Mucosa of gallbladder (tissue), 1 donor: ENCODE data around the gene TTC39A. TPM values are rescaled to one million over a fixed set of nuclear protein-coding genes. Genes with fewer than 3 reads are reported as not detected.

Experiments
- DNase-seq: peaks from one replicate; pipeline ENCODE4 v3.0.0-alpha.2; 2020; ENCODE audit warnings: low spot score
- total RNA-seq: library from RNA; stranded (reverse); gene quantifications from one replicate; pipeline ENCODE4 v1.2.1, GENCODE V29; 2021
- donor health status: DM: no; HTN: no; CAD: no.

Gene TTC39A
- total RNA-seq = 62.3 TPM

DNA sequence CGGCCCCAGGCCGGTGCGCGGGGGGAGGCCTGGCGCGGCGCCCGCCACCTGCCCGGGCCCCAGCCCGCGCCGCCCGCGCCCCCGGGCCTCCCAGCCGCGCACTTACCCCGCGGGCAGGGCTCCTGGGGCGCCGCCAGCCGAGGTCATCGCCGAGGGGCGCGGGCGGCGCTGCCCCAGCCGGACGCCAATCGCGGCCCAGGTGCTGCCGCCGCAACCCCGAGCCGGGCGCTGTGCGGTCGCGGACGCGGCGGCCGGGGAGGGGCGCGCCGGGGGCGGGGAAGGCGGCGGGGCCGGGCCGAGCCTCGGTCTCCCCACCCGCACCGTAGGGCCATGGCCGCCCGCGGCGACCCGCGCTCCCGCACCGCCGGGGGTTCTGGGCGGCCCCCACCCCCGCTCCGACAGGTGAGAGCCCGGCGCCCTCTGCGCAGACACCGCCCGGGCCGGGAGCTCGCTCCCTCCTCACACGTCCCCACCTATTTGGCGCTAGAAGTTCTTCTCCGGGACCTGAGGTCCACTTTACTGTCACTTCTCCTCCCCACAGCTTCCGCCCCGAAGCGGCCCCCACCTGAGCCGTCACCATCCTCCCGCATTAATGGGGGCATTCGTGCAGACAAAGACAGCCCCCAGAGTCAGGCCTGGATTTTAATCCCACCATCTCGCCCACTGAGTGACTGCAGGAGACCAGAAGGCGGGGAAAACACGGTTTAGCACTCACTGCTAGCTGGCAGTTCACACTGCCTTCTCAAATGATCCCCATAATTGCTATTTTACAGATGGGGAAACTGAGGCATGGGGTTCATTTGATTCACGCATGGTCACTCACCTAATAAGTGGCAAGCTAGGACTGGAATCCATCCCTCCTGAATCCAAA, at the start of gene TTC39A:
TTC39A (minus strand) TSS at position 232 of the 871 bp plus-strand sequence; CDS start at position 147, 85 bp downstream.
- no peak for DNase-seq

DNA sequence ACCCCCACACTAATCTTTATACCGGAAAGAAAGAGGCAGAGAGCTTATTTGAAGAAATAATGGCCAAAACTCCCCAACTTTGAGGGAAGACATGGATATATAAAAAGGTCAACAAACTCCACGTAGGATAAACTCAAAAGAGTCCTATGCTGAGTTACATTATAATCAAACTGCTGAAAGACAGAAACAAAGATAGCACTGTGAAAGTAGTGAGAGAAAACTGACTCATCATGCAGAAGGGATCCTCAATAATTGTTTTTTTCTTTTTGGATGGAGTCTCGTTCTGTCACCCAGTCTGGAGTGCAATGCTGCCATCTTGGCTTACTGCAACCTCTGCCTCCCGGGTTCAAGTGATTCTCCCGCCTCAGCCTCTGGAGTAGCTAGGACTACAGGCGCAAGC, 48.5 kb upstream of the TTC39A start:
- DNase-seq = no peak

DNA sequence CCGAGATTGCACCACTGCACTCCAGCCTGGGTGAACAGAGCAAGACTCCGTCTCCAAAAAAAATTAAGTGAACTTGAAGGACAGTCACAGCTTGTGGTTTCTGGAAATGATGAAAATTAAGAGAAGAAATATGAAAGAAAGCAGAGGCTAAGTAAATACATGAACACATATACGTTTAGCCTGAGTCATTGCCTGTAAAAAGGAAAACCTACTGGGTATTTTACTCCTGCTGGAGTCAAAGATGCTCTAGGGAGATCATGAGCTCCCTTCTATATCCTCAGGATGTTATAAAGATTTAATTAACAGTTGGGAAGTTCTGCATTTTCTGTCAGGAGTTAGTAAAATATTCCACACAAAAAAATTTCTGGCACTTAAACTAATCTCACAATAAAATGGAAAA, 43.5 kb upstream of the TTC39A start:
- DNase-seq = no peak

DNA sequence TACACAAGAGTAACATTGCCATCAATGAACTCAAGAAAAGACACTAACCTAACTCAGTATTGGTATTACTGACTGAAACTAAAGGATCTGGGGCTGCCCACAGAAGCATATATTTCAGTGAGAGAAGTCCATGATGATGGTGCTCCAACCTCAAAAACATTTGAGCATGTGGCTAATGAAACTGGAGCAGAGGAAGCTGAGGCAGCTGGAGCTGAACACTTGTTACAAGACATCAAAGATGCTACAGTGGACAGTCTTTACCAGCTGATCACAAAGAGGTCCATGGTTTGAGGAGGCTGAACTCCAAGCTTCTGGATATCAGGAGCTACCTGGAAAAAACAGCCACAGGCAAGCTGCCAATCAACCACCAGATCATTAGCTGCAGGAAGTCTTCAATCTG, 42.2 kb upstream of the TTC39A start:
- DNase-seq = no peak

DNA sequence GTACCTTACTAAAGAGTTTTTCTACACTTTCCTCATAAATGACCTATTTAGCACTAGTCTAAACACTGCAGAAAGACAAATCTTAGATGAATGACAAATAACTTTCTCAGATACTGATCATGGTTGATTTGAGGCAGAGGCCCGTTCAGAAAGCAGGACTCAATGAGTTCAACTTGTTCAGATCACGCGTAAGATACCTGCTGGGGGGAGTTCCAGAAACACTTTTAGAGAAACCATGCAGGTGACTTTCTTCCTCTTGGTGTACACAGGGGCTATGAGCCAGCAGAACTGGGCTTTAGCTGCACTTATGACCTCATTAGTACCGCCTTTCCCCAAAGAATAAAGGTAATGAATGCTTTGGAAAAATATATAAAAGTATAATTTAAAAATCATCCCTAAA, 38.8 kb upstream of the TTC39A start:
- DNase-seq = no peak

DNA sequence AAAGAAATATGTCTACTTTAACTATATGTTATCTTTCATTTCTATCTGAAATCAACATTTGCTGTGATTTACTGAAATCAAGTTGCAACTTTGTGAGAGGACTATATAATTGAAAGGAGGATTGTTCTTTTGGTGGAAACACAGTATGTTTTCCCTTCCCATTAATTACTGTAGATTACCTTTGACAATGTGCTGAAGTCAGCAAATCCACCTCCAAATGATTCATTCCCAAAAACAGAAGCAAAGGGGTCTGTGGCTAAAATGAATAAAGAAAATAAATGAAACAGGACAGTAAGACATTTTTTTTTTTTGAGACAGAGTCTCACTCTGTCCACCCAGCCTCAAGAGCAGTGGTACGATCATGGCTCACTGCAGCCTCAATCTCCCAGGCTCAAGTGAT, 35.4 kb upstream of the TTC39A start:
- no peak for DNase-seq

DNA sequence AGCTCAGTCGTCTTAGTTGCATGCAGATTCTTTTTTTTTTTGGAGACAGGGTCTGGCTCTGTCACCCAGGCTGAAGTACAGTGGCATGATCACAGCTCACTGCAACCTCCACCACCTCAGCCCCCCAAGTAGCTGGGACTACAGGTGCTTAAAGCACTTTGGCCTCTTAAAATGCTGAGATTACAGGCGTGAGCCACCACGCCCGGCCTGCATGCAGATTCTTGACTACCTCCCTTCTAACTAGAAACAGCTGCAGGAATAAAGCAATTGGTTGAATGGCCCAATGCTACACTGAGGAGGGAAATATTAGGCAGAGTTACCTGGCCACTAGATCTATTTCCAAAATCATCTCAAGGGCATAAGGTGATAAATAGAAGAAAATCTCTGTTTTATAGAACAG, 29.5 kb upstream of the TTC39A start:
- no peak for DNase-seq

DNA sequence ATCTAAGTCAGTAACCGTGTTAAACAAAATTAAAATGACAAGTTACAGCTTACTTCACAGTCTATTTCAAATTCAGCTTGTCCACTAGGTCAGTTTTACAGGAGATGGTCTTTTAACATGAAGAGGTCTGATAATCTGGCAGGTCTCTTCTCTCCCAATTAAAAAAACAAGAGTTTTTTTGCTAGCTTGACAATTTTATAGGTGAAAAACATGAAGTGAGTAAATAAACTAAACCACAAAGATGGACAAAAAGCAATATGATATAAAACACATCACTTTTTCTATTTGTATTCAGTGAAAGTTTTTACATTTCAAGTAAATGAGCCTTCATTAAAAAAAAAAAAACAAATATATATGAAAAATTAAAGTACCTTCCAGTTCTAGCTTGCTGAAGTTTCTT, 25.0 kb upstream of the TTC39A start:
- no peak for DNase-seq

DNA sequence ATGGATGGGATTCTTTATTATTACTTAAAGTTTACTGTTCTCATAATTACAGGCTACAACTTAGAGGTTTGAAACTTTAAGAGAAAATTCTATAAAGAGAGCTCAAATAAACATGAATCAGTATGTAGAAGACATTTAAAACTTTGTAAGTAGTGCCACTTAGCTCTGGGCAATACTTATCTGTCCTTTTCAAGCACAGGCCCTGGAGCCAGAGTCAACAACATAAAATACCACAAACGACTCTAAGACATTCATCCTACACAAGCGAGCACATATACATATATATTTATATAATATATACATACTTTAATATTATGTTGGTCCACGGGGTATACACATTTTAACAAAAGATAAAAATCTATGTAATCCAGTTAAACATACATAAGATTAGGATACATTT, 24.1 kb upstream of the TTC39A start:
- no peak for DNase-seq

DNA sequence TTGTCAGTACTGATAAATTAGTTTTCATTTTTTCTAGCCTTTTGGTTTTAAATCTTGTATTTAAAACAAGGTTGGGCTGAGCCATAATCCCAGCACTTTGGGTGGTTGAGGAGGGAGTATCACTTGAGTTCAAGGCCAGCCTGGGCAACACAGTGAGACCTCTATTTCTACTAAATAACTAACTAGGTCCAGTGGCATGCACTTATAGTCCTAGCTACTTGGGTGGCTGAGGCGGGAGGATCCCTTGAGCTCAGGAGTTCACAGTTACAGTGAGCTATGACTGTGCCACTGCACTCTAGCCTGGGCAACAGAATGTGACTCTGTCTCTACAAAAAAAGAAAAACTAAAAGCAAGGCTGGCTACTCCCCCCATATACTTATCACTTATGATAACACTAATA, 21.5 kb upstream of the TTC39A start:
- no peak for DNase-seq

DNA sequence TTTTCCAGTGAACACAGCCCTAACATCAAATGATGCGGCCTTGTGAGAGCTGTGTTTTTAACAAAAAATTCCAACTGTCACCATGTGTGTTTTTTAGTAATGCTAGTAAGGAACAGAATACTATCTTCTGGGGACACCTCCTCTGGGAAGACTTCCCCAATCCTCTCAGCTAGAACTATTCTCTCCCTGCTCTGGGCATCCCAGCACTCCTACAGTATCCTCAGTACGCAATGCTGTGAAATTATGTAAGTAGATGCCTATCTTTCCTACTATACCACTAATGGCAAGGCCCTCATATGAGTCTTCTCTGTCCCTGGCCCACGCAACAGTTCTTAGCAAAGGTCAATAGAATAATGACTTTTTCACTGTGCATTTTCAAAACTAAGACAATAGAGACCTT, 19.5 kb upstream of the TTC39A start:
- no peak for DNase-seq

DNA sequence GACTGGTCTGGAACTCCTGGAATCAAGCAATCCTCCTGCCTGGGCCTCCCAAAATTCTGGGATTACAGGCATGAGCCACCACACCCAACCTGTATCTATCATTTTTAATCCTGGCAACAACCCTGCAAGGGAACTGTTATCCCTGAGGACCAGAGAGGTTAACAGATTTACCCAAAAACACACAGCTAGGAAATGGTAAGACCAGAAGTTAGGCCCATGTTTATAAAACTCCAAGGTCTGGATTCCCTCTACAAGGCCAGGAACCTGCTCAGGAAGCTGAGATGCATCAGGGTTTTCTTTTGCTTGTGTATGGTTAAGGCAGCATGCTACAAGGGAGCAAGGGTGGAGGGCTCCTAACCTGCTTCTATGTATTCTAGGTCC, 17.8 kb upstream of the TTC39A start:
- DNase-seq = no peak

DNA sequence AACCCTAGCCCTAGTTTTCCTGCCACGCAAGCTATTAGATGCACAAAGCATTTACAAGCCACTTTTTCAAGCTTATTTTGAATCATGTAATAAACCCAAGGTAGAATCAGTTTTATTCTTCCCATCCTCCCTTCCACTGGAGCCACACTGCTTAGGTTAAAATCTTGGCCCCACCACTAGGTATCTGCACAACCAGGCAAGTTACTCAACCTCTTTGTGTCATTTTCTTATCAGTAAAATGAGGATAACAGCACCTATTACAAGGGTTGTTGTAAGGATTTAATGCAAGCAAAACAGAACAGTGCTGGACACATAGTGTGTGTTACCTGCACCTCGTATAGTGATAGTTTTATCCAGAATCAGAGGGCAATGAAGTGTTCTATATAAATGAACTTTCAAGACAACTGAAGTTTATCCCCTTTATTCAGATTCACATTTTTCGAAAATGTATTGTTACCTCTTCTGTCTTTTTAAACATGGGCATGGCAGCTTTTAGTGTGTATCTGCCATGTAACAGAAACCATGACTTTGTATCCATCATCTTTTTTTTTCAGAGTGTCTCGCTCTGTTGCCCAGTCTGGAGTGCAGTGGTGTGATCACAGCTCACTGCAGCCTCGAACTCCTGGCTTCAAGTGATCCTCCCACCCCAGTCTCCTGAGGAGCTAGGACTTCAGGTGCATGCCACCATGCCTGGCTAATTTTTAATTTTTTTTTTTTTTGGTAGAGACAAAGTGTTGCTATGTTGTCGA, 17.2 kb upstream of the TTC39A start:
- no peak for DNase-seq

DNA sequence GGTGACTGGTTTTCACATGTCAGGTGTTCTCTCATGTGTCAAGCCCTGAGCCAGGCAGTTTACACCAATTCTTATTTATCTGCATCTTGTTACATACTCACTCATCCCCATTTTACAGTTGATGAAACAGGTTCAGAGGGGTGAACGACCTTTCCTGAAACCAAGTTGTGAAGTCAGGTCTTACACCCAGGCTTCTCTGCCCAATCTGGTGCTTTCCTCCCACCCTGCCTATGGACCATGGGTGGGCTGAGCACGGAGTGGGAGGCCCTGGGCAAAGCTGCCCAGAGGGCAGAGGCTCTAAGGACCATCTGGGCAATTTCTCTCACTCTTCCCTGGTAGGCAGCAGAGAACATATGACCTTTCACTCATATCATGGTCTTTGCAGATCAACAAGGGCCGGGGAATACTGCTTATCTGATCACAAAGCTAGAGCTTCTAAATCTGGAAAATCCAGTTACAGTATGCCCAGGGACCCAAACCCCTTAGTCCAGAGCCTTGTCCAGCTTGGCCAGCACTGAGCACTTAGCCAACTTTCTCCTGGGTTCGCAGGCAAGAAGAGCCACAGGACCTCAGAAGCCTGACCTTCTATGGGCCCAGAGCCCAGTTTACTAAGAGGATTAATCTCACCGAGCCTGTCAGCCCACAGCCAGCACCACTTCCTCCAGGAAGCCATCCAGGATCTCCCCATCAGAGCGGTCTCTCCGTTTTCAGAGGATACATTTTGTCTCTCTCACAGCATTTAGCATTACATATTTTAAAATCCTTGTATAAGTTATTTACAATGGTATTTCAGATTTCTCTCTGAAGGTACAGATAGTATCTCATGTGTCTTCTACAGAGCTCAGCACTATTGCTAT, 16.0 kb upstream of the TTC39A start:
- no peak for DNase-seq

DNA sequence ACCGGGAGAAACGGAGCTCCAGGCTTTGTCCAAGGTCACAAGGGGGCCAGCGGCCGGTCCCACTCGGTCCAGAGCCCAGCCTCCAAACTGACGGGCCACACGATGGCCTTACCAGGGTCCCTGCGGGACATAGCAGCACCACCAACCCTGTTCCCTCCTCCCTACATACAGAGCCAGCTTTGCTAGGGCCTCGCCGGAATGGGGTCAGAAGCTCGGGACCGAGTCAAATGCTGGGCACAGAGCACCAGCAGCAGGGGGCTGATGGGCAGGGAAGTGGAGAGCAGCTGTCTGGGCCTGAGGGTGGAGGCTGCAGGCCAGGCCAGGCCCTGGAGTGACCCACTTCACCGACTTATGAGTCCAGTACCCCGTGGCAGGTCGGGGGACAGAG, 14.9 kb upstream of the TTC39A start:
- no peak for DNase-seq

DNA sequence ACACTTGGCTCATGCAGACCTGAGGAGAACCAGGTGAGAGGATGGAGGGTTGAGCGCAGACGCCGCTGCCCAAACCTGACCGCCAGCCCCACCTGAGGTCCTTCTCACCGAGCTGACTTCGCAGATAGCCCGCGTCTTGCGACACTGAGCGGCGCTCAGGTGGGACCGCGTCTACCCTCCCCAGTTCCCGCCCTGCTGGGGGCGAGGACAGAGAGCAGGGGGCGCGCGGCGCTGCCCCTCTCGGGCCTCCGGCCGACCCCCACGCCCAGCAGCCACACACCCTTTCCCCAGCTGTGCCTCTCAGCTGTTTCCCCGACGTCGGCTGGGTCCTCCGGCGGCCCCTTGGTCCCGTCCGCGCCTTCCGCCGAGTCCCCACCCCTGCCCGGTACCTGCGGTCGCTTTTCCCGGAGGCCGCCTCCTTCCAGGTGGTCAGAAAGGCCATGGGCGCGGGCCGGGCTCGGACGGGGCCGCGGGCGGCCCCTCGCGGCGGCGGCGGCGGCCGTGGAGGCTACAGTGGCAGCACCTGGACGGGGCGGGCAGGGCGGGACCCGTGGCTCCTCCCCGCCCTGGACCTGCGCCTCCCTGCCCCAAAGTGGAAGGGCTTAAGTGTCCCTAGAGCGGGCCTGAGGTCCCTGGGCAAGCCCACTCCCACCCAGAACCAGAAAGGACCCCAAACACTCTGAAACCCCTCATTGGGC, 14.4 kb upstream of the TTC39A start:
- no peak for DNase-seq

DNA sequence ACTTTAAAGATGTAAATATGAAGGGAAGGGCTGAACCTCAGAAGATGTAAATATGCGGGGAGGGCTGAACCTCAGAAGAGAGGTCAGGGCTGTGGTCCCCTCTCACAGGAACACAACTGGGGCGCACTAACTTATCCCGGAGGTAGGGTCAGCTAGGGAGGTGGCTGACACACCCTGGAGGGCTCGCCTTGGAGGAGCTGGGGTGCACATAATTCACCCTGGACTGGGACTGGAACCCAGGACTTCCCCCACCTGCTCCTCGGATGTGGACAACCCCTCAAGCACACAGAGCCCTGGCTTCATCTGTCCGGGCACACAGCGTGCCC, 13.9 kb upstream of the TTC39A start:
- DNase-seq = no peak

DNA sequence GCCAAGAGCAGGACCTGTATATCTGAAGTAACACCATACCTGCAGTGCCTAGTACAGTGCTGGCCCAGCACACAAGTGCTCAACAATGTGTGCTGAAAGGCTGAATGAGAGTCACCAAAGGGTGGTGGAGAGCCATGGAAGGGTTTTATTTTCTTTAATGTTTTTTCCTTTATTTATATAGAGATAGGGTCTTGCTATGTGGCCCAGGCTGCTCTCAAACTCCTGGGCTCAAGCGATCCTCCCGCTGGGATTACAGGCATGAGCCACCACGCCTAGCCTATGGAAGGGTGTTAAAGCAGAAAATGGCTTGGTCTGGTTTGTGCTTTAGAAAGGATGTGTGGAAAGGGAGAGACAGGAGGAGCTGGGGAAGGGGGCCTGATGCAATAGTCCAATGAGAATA, 13.3 kb upstream of the TTC39A start:
- no peak for DNase-seq

DNA sequence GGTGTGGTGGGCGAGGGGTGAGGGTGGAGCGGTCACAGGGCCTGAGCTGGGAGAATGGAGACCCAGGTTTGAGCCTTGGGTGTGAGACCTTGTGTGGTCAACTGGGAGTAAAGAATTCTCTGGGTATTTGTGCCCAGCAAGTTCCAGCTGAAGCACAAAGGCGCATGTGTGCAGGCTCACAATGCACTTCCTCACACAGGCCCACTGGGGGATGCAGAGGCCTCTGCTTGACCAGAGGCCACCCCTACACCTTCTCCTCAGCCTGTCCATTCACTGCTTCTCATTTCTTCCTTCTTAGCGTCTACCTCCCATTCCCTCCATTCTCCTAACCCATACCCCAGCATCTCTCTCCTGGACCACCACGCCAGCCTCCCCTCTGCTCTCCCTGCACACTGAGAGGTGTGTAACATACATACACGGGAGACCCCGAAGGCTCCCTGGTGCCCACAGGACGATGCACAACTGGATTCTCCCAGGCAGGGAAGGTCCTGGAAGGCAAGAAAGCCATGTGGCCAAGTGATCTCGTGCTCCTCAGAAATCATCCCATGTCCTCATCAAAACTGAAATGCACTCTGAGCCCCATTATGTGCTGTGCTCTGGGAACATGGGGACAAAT, 12.3 kb upstream of the TTC39A start:
- DNase-seq = no peak

DNA sequence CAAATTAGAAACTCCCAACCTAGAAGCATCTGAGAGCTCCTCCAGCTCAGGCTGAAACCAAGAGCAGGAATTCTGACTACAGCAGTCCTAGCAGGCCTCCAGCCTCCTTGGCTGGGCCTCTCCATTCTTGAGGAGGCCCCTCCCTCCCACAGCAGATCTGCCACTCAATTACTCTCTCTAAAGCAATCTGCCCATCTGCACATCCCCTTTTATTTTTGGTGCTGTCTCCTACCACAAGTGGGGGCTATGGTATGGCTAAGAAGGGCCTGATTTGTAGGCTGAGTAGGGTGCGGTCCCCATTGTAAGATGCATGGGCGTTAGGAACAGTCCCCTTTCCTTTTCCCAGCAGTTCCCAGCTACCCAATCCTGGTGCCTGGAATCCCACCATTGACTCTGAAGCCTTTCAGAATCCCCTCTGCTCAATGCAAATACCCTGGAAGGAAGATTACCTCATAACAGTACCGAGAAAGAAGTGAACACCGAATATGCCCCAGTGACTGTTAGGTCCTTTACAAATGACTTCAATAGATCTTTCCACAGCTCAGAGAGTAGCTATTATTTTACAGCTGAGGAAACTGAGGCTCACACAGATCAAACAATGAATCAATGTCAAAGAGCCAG, 11.6 kb upstream of the TTC39A start:
- DNase-seq = no peak

DNA sequence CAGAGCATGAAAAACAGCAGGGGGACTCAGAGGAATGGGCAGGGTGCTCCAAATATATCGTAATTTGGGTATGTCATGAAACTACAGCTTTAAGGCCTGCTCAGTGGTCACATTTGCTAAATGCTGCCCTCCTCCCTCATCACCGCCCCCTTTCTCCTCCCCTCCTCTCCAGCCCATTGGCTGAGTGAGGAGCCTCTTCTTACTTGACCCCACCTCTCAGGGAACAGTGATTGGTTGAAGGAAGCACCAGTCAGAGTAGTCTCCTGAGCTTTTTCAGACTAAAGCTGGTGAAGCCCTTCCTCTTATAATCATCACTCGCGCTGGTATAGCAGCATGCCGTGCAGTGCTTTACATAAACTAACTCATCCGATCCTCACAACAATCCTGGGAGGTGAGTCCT, 10.0 kb upstream of the TTC39A start:
- DNase-seq = no peak
